OCI-LY1 (cell line): ENCODE data around the gene HOTAIR.

Experiments used
- CTCF ChIP-seq: fragments of 200-600 bp; sonication (generic), shearing (Covaris generic); IDR thresholded peaks from 2 replicates; pipeline ENCODE4 v1.5.1; 2017; ENCODE audit warnings: mild to moderate bottlenecking, antibody characterized with exemption, low read length, moderate library complexity, mixed read lengths
- EZH2 ChIP-seq: fragments of 200-600 bp; sonication (generic), shearing (Covaris generic); IDR thresholded peaks from 2 replicates; pipeline ENCODE4 v1.8.0; 2017; ENCODE audit warnings: borderline replicate concordance, mixed run types, mild to moderate bottlenecking, antibody characterized with exemption, low read length, moderate library complexity, mixed read lengths

GRCh38 chr12:53980104-53980801, 5.5 kb upstream of the HOTAIR start:
- TF ChIP-seq CTCF (no peak), EZH2 (no peak)
